Dermis microvascular lymphatic vessel endothelial cell (primary cell): ENCODE measurements around the gene EFCAB13. TPM values are rescaled to one million over a fixed set of nuclear protein-coding genes. Genes with fewer than 3 reads are reported as not detected.

Experiments
- DNase-seq, 2 donors: peaks; one replicate each; pipeline versions ENCODE4 v3.0.0 to v3.0.0-alpha.2; 2010; ENCODE audit warnings: low read depth in 2 of 2
- total RNA-seq: library from RNA; depleted of rRNA; stranded (reverse); fragments of >200 nt; gene quantifications from 2 replicates; pipeline ENCODE4 v1.2.1, GENCODE V29; 2014

Gene EFCAB13, protein sequence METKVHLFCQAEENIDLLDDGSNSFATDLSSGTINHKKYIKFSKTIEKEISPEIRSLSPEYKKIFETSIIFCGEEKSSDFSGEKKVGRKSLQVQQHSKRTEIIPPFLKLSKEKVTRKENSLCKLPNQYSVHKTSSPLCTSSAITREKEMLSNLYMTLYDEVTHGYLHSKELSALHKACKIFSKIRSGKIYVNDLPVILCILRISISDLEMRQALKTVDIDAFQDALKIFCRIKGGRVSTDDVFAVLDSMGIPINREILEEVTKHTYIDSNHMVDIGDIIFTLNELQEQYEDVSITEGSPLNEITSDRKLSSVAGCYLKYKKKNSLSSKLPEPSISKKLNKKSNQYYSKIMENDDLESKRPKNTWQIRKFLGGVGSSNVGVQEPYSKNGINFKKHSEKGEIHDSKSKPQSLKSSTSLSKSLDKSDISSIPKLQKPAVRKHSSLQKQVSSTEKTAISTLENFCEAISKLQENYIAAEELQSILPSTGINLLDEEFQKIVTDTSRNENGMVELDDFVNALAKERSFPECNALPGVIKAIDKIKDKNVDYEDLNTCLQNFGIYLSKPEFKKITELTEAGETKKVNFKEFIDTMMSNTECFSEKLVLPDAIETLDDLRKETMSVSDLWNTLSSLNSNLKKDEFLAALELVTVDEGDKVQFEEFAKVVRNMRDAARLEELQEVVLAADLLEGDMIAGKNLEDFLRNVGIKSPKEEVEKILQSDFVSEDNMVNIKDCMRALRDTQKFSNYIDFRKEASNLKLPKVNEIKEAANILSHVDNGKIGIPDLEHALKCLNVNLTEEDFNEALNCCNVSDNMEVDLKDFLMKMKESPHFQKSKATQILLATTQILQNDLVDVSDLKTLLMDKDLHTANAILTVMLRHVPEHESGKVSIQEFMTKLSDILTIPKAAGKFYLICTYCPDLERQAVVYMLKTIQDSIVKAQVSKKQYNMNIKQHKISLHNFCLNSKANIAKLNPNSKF
- total RNA-seq, result 2.3 and 4.2 TPM in 2 replicates

DNA sequence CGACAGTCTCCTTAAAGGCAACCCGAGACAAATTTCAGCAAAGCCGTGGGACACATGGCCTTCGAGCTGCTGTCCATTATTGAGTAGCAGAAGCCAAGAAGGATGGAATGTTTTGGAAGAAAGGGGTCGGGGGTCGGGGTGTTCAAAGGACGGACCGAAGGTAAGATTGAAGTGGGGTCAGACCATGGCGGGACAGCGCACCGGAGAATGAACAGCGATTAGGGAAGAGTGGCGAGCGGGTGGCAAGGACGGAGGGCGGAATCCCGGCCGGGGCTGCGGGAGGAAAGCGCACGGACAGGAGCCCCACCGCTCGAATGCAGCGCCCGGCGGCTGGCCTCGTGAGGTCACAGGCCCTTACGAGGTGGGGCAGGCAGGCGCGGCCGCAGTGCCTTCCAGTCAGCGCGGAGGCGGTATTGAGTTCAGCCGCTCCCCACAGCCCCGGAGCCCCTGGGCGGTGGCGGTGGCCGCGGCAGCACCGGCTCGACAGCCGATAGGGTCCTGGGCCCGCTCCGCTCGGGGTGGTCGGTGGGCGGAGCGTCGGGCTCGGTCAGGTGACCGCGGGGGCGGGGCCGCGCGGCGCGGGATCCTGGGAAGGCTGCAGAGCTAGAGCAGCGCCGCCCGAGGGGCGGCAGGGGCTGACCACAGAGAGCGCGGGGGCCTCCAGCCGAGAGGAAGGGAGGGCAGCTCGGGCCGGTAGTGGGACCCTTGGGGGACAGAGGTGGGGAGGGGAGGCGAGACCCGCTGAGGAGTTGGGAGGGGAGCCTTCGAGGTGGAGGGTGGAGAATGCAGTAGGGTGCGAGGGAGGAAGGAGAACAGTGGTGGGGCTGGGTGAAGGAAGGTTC, at the start of gene EFCAB13:
Gene EFCAB13 (plus strand): TSS at position 574 of the 842 bp plus-strand sequence. CDS start 4,399 bp downstream, outside the sequence.
- DNase-seq, result peak; percentile 51 to 95

DNA sequence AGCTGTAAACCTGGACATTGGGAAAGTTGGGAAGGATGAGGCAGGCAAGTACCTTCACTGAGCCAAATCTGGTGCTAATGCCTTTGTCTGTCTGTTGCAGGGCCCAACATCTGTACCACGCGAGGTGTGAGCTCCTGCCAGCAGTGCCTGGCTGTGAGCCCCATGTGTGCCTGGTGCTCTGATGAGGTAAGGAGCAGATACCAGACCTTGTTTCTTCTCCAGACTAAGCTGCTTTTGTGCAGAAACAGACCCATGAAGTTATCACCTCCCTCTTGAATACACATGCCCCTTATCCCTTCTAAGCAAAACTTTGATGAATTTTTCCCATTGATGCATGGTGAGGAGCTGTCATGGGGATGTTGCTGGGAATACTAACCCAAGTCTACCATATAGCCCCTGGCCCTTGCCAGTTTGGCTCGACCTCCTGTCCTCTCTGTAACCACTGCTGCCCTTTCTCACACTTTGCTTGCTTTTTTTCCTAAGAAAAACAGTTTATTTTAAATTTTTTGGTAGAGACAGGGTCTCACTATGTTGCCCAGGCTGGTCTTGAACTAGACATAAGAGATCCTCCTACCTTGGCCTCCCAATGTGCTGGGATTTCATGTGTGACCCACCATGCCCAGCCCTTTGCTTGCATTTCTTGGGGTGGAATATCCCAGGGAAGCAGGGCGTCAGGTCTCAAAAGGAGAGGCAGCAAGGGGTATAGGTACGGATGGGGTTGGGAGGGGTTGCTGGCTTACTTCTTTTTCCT, 49.3 kb upstream of the EFCAB13 start:
- DNase-seq, result no peak

GRCh38 chr17:47275245-47275984, 48.3 kb upstream of the EFCAB13 start:
- no peak for DNase-seq

DNA sequence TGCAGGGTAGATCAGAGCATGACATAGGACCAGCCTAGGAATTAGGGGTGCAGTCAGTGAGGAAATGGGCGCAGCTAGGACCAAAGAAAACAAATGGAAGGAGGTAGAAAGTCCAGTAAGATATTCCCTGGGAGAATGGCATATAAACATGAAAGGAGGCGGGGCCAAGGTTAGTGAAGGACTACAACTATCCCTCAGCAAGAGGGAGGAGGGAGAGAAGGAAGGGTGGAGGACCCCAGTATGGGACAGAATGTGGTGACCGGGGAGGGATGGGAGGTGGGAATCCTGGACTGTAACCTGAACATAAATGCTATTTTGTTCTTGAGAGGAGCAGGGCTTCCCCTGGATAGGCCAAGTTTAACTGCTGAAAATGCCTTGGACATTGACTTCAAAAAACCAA, 47.3 kb upstream of the EFCAB13 start:
- DNase-seq, result no peak

DNA sequence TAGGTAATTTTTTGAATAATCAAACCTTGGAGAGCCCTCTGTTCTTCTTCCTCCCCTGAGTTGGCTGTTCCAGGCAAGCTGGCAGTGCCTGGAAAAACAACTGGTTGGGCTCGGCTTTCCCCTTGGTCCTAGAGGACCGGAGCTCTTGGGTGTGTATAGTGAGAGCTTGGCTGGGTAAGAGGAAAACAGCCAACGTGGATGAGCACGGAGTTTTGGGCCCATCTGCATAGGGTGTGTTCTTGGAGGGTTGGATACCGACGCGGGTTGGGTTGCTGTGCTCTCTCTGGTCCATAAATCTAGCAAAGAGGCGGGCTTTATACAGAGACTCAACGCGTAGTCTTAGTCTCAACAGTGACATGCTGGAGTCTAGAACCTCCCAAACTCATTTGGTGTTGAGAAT, 46.9 kb upstream of the EFCAB13 start:
- DNase-seq, result peak; percentile 81 to 88

DNA sequence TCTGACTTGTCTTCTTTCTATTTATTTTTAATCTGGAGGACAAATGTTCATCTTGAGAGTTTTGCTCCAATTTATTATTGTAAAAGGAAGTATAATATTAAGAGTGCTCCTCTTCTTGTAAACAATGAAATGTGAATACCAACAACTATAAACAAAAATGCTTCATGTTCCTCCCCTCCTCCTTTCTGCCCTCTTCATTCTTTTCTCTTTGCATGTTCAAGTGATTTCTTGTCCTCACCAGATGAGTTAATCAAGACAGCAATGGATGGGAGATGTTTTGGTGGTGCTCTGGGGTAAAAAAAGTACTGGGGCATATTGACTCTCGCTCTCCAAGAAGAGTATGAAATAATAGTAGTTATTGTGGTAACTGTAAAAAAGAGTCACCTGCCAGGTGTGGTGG, 45.8 kb upstream of the EFCAB13 start:
- no peak for DNase-seq

GRCh38 chr17:47278561-47278960, 45.2 kb upstream of the EFCAB13 start:
- no peak for DNase-seq

- peak in 1 of 2 donors; percentile 83 for DNase-seq
Measured at GRCh38 chr17:47279062-47279801, 44.5 kb upstream of the EFCAB13 start.

- DNase-seq, result no peak
Measured at GRCh38 chr17:47280072-47280811, 43.5 kb upstream of the EFCAB13 start.

- DNase-seq, result no peak
Measured at GRCh38 chr17:47281216-47281615, 42.5 kb upstream of the EFCAB13 start.

DNA sequence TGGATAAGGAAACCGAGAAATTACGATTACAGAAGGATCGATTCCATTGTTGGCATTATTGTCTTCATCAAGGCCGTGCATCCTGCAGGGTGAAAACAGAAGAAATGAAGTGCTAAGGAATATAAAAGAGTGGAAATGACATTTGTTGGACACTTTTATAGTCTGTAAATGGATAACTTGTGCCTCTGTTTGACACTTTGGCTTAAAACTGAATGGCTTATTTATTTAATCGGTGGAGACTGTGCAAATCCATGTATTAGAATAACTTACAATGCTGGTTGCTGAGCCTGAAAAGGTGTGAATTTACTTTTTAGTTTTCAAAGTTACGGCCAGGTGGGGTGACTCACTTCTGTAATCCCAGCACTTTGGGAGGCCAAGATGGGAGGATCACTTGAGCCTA, 38.8 kb upstream of the EFCAB13 start:
- no peak for DNase-seq

DNA sequence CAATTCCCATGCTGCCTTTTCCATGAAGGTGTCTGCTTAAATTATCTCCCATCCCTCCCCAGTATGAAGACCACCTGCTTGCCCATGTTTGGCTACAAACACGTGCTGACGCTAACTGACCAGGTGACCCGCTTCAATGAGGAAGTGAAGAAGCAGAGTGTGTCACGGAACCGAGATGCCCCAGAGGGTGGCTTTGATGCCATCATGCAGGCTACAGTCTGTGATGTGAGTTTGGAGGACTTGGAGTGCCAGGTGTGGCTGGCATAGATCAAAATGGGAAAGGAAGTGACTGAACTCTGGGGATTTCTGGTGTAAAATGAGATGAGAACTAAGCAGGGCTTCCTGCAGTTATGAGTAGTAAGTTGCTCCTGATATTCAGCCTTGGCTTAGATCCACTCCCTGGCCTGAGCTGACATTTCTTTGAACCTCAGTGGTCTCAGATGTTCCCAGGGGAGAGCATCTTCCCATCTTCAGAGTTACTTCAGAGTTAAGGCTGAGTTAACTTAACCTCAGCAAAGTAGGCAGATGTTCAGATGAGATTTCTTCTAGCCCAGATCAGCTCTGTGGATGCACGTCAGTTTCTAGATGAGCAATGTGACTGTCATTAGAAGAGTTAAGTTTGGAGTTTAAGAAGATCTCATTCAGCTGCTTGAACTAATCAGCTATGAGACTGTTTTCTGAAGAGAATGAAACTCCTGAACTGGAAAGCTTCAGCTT, 37.4 kb upstream of the EFCAB13 start:
- DNase-seq, result peak in 1 of 2 donors; percentile 35

DNA sequence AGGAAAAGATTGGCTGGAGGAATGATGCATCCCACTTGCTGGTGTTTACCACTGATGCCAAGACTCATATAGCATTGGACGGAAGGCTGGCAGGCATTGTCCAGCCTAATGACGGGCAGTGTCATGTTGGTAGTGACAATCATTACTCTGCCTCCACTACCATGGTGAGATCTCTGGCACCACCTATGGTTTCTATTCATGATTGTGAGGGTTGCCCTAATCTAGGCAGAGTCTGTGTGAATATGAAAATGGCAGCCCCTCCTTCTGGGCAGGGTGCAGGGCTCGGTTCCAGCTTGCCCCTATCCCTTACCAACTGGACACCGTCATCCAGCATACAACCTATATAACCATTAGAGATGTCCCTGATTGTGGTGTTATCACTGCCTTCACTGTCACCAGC, 36.7 kb upstream of the EFCAB13 start:
- DNase-seq, result no peak

DNA sequence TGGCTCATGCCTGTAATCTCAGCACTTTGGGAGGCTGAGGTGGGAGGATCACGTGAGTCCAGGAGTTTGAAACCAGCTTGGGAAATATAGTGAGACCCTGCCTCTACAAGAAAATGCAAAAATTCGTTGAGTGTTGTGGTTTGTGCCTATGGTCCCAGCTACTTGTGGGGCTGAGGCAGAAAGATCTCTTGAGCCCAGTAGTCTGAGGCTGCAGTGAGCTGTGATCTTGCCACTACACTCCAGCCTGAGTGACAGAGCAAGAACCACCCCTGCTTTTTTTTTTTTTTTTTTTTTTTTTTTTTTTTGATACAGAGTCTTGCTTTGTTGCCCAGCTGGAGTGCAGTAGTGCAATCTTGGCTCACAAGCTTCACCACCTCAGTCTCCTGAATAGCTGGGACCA, 36.1 kb upstream of the EFCAB13 start:
- DNase-seq, result no peak

- no peak for DNase-seq
Measured at GRCh38 chr17:47288531-47289116, 35.1 kb upstream of the EFCAB13 start.

GRCh38 chr17:47289302-47289701, 34.5 kb upstream of the EFCAB13 start:
- DNase-seq, result no peak

DNA sequence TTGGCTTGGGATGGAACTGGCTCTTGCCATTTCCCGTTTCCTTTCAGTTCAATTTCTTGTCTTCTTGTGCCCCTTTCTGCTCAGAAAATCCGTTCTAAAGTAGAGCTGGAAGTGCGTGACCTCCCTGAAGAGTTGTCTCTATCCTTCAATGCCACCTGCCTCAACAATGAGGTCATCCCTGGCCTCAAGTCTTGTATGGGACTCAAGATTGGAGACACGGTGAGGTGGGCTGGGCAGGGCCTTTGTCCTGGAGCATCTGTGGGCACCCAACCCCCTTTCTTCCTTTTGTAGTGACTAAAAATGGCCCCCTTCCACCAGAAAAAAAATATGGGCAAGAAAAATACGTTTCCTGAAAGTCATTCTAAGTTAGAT, 32.9 kb upstream of the EFCAB13 start:
- no peak for DNase-seq
